A673 (cell line): Measurements from ENCODE around the gene HIPK3. TPM values are rescaled to one million over a fixed set of nuclear protein-coding genes. Genes with fewer than 3 reads are reported as not detected.

Experiments used
- BruUV-seq: library from RNA; stranded (reverse); fragments of 400-500 nt; replicated peaks from 2 replicates; lab custom pipeline; 2021; lab: Mats Ljungman, UMichigan
- CTCF ChIA-PET: fragments of 300-600 bp; sonication (Branson Sonifier 250); formaldehyde crosslinking; loops from one replicate; lab custom pipeline; 2022; ENCODE audit warnings: antibody characterized with exemption; lab: Charles Lee
- POLR2A ChIA-PET: fragments of 300-600 bp; sonication (Branson Sonifier 250); formaldehyde crosslinking; loops from one replicate; lab custom pipeline; 2022; ENCODE audit warnings: antibody characterized with exemption; ENCODE audit not compliant: low non-redundant PET; lab: Charles Lee
- DNase-seq: peaks from one replicate; pipeline ENCODE4 v3.0.0-alpha.2; 2015; ENCODE audit warnings: low spot score
- H3K27ac ChIP-seq: fragments of 200-600 bp; sonication (generic); 2 replicates; pipeline ENCODE4 v1.5.1; 2016; ENCODE audit warnings: mixed run types, low read depth, mild to moderate bottlenecking, mixed read lengths, antibody characterized with exemption, low read length; ENCODE audit not compliant: poor library complexity, severe bottlenecking
- H3K27me3 ChIP-seq: fragments of 200-600 bp; sonication (generic); replicated peaks from 2 replicates; pipeline ENCODE4 v1.6.1; 2017; ENCODE audit warnings: mixed run types, low read depth, mild to moderate bottlenecking, mixed read lengths, antibody characterized with exemption, low read length; ENCODE audit not compliant: insufficient read depth, poor library complexity
- H3K36me3 ChIP-seq: fragments of 200-600 bp; sonication (generic); 2 replicates; pipeline ENCODE4 v1.6.1; 2016; ENCODE audit warnings: mixed run types, mild to moderate bottlenecking, mixed read lengths, antibody characterized with exemption, low read length; ENCODE audit not compliant: insufficient read depth, poor library complexity, severe bottlenecking
- H3K4me1 ChIP-seq: fragments of 200-600 bp; sonication (generic); 2 replicates; pipeline ENCODE4 v1.6.1; 2017; ENCODE audit warnings: mixed run types, mild to moderate bottlenecking, mixed read lengths, antibody characterized with exemption, low read length; ENCODE audit not compliant: insufficient read depth, poor library complexity, severe bottlenecking
- H3K4me3 ChIP-seq: fragments of 200-600 bp; sonication (generic); 2 replicates; pipeline ENCODE4 v1.5.1; 2016; ENCODE audit warnings: low read depth, mixed run types, mild to moderate bottlenecking, mixed read lengths, low read length; ENCODE audit not compliant: poor library complexity, severe bottlenecking
- H3K9me3 ChIP-seq: fragments of 200-600 bp; sonication (generic); 2 replicates; pipeline ENCODE4 v1.6.1; 2016; ENCODE audit warnings: mixed run types, low read depth, mild to moderate bottlenecking, mixed read lengths, antibody characterized with exemption, low read length; ENCODE audit not compliant: poor library complexity, severe bottlenecking
- EZH2 ChIP-seq: fragments of 200-600 bp; sonication (generic); IDR thresholded peaks from 2 replicates; pipeline ENCODE4 v1.6.1; 2017; ENCODE audit warnings: borderline replicate concordance, low read depth, mild to moderate bottlenecking, mixed read lengths, antibody characterized with exemption, low read length; ENCODE audit not compliant: poor library complexity, severe bottlenecking
- intact Hi-C: fragments of 100-400 bp; cut with micrococcal nuclease; formaldehyde crosslinking; loops from one replicate; pipeline ENCODE4 v1.10.0; 2022; ENCODE audit not compliant: unreplicated experiment
- total RNA-seq: library from RNA; stranded (reverse); gene quantifications from 2 replicates; pipeline ENCODE4 v1.2.3, GENCODE V29; 2021
- TF ChIP-seq, protein P1 (sequence below): fragments of 300-800, 200-600 bp; sonication (generic); conservative IDR thresholded peaks from 2 replicates; pipeline ENCODE4 v1.5.1; 2017; ENCODE audit warnings: low read depth, mild to moderate bottlenecking, antibody characterized with exemption, low read length, moderate library complexity, mixed read lengths

Gene HIPK3
- total RNA-seq, 1 experiment from 2014 or later, result 86.7 TPM

DNA sequence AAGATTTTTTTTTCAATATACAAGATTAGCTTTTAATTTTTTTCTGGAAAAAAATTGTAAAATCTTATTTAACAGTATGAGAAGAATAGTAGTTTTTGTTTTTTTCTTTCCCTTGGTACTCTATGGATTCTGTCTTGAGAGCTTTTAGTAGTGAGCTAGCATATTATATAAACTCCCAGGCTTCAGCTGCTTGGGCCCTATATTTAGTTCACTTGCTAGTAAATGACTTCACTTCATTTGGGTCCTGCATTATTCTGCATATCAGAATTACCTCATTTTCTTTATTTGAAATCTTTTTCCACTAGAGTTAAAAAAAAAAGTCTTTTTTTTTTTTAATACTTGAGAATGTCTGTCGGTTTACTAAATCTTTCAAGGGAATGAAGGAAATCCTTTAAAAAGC is 33.1 kb downstream of the HIPK3 start:
- TF ChIP-seq, protein P1, sequence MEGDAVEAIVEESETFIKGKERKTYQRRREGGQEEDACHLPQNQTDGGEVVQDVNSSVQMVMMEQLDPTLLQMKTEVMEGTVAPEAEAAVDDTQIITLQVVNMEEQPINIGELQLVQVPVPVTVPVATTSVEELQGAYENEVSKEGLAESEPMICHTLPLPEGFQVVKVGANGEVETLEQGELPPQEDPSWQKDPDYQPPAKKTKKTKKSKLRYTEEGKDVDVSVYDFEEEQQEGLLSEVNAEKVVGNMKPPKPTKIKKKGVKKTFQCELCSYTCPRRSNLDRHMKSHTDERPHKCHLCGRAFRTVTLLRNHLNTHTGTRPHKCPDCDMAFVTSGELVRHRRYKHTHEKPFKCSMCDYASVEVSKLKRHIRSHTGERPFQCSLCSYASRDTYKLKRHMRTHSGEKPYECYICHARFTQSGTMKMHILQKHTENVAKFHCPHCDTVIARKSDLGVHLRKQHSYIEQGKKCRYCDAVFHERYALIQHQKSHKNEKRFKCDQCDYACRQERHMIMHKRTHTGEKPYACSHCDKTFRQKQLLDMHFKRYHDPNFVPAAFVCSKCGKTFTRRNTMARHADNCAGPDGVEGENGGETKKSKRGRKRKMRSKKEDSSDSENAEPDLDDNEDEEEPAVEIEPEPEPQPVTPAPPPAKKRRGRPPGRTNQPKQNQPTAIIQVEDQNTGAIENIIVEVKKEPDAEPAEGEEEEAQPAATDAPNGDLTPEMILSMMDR, result no peak
- no peak for TF ChIP-seq EZH2
- no TSS peak for BruUV-seq
- H3K4me3 ChIP-seq, result no peak overlapping the region
- H3K9me3 ChIP-seq, result no peaks in the 10 kb centered on the region
- H3K27ac ChIP-seq, result no peak overlapping the region
- H3K36me3 ChIP-seq, result peaks cover 15% of the 10 kb centered on the region
- POLR2A ChIA-PET, result no interaction called here
- no peak for DNase-seq
- intact Hi-C loops, result no loop called here
- H3K27me3 ChIP-seq, result no peaks in the 10 kb centered on the region
- H3K4me1 ChIP-seq, result peaks cover 4% of the 10 kb centered on the region
- CTCF ChIA-PET, result no interaction called here

DNA sequence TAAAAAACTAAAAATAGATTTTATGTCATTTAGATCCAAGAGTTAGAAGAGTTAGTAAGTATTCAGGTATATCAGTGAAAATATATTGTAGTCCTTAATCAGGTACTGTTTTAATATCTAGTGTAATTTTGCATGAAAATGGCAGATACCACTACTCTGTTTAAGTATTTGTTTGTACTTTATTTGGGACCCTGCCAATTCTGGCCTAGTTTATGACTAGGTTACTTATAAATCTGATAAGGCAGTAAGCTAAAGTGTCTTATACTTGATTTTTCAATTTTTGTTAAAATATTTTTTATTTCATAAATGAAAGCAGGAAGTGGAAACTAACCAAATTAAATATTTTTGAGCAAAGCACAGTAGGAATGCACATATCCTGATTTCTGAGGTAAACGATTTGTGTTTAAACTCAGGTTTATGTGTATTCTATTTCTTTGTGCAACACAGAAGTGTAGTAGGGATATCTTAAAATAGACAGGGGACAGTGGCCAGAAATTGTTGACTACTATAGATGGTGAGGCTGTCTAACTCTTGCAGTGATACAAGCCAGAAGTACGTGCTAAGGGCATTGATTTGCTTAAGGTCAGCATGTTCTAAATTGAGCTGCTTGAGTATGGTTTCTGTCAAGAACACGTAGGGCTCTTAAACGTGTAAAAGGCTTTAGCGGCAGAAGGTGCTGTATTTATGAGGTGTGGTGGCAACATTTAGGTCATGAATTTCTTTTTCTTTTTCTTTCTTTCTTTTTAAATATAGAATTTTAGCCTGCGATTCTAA is 34.0 kb downstream of the HIPK3 start:
- Histone ChIP-seq H3K9me3 (no peaks in the 10 kb centered on the region), H3K36me3 (peaks cover 15% of the 10 kb centered on the region), H3K27ac (no peak overlapping the region), H3K4me3 (no peak overlapping the region), H3K27me3 (no peaks in the 10 kb centered on the region), H3K4me1 (peaks cover 4% of the 10 kb centered on the region)
- ChIA-PET POLR2A (no interaction called here), CTCF (no interaction called here)
- TF ChIP-seq, protein P1, result no peak
- no peak for TF ChIP-seq EZH2
- DNase-seq, result no peak
- intact Hi-C loops, result no loop called here
- BruUV-seq, result no TSS peak

DNA sequence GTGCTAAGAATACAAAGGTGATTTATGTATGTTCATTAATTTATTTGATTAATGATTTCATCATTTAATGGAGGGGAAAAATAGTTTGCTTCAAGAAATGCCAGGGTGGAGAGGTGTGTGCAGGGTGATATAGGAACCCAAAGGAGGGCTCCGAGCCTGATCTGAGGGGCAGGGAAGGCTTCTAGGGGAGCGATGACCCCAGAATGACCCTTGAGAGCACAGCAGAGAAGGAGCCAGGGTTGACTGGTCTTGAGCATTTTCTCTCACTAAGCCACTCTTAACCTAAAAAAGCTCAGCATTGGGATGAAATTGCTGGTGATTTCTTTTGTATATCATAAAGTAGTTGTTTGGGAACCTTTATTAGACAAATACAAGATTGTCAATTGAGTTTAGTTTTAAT is 35.1 kb downstream of the HIPK3 start:
- Histone ChIP-seq H3K27me3 (no peaks in the 10 kb centered on the region), H3K9me3 (no peaks in the 10 kb centered on the region), H3K36me3 (peaks cover 4% of the 10 kb centered on the region), H3K4me3 (no peak overlapping the region), H3K4me1 (peaks cover 4% of the 10 kb centered on the region), H3K27ac (no peak overlapping the region)
- intact Hi-C loops, result no loop called here
- TF ChIP-seq, protein P1, result no peak
- no peak for TF ChIP-seq EZH2
- POLR2A ChIA-PET, result no interaction called here
- CTCF ChIA-PET, result no interaction called here
- no peak for DNase-seq
- BruUV-seq, result no TSS peak
